ENCODE results near the gene ACSF3.
"Not testable (repeated sequence)": the region's sequence is repeated elsewhere in the genome, so short reads cannot be mapped to it uniquely, and the experiment has no call there.

ACSF3 gene

DNA sequence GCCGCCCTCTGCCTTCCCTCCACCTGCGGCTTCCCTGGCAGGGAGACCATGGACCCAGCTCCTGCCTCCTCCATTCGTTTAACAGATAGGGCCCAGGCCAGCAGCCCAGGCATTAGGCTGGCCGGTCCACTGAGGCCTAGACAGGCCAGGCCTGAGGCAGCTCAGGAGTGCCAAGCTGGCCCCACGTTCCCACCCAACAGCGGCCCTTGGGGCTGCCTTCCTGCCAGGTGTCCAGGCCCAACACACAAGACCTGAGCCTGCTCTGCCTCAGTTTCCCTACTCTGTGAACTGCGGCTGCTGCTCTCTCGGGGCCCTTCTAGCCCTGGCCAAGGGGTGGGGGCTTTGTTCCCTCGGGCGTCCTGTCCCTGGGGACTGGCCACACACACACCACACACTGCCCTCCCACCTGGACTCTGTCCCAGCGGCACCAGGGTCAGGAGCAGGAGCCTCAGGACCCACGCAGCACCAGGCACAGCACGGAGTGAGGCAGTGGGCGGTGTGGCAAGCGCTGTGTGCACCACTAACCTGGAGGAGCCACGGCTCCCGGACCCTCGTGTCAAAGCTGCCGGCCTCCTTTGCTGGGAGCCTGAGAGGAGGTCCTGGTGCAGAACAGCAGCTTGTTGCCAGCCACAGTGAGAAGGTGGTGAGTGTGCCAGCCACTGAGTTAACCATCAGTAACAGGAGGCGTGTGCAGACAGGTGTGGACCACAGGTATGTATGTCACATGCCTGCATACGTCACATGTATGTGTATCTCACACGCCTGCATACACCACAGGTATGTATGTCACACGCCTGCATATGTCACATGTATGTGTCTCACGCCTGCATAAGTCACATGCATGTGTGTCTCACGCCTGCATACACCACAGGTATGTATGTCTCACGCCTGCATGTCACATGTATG lies 63.3 kb downstream of the ACSF3 start:
- in situ Hi-C loops (cut with MboI; ENCODE audit: low sequenced_read_pairs), result no loop called here

DNA sequence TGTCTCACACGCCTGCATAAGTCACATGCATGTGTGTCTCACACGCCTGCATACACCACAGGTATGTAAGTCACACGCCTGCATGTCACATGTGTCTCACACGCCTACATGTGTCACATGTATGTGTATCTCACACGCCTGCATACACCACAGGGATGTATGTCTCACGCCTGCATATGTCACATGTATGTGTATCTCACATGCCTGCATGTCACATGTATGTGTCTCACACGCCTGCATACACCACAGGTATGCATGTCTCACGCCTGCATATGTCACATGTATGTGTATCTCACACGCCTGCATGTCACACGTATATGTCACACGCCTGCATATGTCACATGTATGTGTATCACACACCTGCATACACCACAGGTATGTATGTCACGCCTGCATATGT lies 64.1 kb downstream of the ACSF3 start:
- in situ Hi-C loops (cut with MboI; ENCODE audit: low sequenced_read_pairs), result no loop called here

DNA sequence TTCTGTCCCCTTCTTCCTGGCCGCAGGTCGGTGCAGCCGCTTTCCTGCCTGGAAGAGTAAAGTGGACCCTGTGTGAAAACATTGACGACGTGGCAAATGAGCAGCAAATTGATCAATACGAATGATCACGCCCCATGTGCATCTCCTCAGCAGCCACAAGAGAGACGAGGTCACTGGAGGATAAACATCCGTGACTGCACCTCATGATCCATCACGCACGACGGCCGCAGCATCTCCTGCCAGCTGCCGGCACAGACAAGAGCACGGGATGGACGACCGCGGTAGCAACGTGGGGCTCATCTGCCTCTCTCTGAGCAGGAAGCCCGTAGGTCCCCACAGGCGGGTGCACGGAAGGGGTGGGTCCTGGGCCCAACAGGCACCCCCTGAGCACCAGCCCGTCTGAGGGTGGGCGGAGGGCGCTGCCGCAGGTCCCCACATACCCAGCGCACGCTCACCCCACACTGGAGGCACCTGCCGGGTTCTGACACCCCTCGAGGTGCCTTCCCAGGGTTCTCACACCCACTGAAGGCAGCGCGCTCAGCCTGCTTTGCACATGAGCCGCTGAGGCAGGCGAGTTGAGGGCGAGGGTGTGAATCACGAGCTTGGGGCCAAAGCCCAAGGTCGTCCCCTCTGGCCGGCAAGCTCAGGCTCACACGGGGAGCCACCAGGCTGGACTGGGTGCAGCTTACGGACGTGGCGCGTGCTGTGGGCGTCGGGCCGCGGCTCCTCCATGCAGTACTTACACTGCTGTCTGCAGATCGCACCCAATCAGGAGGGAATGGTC lies 65.6 kb downstream of the ACSF3 start:
- in situ Hi-C loops (cut with MboI; ENCODE audit: low sequenced_read_pairs), result no loop called here

DNA sequence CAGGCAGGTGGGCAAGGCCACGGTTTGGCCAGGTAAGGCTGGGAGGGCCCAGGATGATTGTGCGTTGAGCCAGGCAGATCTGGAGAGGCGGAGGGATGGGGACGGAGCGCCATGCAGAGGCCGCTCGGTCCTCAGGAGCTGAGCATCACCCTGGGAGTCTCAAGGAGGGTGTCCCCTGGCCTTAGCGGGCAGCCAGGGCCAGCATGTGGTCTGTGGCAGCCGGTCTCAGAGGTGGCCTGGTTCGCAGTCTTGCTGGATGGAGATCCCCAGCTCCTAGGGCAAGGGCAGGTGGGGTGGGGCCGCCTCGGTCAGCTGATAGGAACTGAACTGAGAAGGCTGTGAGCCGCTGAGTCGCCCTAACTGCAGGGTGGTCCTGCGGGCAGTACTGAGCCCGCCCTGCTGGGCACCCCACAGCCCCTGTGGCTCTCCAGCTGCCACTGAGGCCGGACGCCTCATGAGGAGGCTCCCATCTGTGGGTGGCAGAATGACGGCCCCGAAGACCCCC lies 66.2 kb downstream of the ACSF3 start:
- in situ Hi-C loops (cut with MboI; ENCODE audit: low sequenced_read_pairs), result no loop called here

DNA sequence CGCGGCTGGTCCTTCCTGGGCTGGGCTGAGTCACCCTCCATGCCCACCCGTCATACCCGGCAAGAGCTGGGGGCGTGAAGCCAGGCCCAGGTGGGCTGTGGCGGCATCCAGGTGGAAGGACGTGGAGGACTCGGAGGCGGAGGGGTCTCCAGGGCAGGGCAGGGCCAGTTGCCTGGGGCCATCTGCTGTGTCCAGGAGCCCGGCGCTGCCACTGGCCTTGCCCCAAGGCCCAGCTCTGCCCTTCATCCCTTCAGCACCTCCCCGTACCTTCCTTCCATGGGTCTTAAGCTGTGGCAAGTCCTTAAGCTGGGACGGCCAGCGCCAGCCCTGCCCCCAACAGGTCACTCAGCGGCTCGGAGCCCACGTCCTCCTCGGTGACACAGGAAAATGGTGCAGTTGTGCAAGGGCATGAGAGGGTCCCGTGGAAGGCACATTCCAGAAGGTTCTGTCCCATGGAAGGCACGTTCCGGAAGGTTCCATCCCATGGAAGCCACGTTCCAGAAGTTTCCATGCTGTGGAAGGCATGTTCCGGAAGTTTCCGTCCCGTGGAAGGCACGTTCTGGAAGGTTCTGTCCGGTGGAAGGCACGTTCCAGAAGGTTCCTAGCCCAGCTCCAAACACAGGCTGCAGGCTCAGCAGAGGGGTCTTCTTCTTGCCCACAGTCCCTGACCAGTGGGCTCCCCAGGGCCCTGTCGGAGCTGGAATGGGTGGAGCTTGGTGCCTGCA lies 67.5 kb downstream of the ACSF3 start:
- in situ Hi-C loops (cut with MboI; ENCODE audit: low sequenced_read_pairs), result no loop called here

DNA sequence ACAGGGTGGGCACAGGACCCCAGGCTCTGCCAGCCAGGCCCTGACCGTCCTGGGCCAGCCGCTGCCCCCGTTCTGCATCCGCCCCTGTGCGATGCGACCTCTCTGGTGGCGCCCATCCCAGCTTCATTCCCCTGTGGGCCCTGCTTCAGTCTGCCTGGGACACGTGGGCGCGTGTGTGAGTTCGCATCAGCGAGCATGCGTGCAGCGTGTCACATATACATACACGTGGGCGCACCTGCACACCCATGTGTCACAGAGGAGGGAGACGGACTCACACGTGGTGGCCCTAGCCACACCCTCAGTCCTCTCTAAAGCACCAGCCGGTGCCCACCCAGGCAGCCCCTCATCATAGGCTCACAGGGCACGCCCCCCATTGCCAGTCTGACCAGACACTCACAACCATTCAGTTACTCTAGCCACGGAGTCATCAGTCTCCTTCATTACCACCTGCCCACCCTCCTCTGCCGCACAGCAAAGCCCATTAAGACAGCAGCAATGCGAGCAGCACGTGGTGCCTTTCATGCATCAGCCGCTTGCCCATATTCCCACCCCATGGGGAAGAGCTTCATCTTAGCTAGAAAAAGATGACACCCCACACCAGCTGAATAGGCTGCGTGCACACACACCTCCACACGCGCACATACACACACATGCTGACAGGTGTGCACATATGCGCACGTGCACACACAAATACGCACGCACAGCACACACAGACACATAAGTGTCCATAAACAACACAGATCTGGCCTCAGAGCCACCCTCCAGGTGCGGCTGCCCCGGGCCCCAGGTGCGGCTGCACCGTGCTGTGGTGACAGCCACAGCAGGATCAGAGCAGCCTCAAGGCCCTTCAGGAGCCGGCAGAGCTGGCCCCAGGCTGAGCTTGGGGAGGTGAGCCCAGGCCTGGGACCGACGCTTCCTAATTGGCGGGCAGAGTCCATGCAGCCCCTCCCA lies 68.4 kb downstream of the ACSF3 start:
- in situ Hi-C loops (cut with MboI; ENCODE audit: low sequenced_read_pairs), result no loop called here

DNA sequence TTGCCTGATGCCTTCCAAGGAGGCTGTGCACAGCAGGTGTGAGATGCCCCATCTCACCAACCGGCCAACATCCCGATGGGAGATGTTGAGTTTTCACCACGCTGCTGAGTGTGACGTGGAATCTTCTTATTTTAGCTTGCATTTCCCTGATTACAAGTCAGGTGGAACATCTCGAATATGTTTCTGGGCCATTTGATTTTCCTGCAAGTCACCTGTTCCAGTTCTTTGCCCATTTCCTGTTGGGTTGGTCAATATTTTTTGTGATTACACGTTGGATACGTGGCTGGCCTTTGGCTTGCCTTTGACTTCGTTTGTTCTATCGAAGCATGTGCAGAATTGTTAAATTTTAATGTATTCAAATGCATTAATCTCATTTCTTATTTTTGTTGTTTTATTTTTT lies 69.6 kb downstream of the ACSF3 start:
- in situ Hi-C loops (cut with MboI; ENCODE audit: low sequenced_read_pairs), result no loop called here

DNA sequence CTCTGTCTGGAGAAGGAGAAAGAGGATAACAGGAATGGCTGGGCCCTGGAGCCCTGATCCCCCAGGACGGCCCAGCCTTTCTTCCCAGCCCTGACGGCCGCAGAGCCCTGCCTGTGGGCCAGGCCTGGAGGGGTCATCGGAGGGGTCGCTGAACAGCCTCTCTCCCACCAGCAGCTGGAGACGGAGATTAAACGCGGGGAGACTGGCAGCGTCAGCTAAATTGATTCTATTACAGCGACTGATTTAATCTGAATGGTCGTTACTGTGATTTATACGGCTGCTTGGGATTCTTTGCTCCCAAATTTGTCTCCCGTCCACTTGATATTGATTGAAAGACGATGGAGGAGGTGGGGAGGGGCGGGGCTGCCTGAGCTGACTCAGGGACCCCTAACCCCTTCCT lies 70.8 kb downstream of the ACSF3 start:
- in situ Hi-C loops (cut with MboI; ENCODE audit: low sequenced_read_pairs), result no loop called here

DNA sequence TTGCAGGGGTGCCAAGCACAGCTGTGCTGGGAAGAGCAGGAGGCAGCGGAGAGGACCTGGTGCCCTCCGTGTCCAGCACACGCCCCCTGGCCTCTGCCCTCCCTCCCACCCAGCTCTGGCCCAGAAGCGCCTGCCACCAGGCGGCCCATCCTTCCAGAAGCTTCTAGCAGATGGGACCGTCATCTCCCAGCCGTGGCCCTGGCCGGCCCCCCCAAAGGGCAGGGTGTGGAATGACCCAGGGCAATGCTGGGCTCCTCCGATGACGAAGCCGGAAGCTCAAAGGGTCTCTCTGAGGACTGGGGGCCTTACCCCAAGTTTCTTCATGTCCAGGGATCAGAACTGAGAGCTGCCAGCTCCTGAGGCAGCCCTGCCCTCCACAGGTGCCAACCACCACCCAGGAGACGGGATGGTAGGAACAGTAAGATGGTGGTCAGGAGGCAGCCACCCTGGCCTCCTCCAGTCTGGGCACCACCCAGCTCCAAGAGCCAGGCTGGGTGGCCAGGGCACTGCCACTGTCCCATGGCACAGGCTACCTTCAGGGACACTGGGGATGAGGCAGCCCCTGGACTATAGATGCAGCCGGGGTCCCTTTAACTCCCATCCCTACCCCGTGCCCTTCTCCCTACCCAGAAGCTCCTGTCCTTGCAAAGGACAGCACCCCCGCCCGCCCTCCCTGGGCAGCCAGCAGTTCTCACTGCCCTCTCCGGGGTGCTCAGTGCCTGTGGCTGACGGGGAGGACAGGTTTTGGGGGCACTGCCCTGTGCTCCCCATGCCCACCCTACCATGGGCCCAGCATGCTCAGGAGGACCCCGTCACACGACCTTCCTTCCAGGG lies 71.4 kb downstream of the ACSF3 start:
- in situ Hi-C loops (cut with MboI; ENCODE audit: low sequenced_read_pairs), result no loop called here

DNA sequence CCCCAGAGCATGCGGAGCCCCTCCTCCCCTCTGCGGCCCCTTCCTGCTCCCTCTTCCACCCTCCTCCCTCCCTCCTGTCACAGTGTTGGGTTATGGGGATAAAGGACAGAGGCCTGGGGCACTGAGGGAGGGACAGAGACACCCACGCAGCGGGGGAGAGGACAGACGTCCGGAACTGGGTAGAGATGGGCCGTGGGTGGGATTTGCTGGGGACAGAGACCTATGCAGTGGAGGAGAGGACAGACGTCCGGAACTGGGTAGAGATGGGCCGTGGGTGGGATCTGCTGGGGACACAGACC lies 72.0 kb downstream of the ACSF3 start:
- in situ Hi-C loops (cut with MboI; ENCODE audit: low sequenced_read_pairs), result not testable (repeated sequence)

DNA sequence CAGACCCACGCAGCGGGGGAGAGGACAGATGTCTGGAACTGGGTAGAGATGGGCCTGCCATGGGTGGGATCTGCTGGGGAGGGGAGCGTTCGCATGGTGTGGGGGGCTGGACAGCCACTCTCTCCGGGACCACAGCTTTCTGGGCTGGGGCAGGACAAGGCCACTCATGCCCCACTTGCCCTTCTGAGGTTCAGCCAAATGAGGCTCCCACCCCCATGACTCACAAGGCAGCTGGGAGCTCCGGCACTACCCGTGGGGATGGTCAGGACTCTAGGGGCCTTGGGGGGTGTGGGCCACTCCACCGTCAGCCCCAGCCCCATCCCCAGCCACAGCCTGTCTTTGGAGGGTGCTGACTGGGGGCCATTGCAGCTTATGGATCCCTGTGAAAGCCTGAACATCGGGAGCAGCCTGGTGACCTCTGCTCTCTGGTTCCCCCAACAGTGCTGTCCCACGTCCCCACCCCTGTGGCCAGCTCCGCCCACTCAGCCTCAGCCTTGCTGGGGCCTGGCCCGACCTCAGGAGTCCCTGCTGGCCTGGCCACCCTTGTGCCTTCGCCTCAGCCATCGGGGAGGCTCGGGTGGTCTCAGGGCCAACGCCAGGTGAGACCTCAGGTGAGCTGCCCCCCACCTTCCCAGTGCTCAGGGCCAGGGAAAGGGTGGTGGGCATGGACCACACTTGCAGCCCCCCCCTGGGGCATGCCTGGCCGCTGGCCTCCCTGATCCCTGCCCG lies 73.2 kb downstream of the ACSF3 start:
- in situ Hi-C loops (cut with MboI; ENCODE audit: low sequenced_read_pairs), result no loop called here

DNA sequence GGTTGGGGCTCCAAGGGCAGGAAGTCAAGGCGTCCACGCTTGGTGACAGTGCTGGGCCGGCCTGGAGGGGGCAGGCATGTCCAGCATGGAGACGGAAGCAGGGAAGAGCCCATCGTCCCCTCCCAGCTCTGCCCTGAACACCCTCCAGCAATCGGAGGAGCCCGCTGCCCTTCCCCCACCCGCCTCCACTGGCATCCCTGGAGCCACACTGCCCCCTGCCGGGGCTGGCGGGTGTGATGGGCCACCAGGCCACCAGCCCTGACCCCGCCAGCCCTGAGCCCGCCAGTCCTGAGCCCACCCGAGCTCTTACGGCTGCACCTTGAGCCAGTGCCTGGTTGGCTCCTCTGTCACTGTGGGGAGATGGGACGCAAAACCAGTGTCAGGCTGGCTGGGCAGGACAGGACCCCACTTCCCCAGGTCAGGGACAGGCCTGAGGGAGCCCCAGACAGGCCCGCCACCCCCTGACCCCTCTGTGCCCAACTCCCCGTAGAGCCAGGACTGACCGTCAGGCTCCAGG lies 73.8 kb downstream of the ACSF3 start:
- in situ Hi-C loops (cut with MboI; ENCODE audit: low sequenced_read_pairs), result no loop called here

DNA sequence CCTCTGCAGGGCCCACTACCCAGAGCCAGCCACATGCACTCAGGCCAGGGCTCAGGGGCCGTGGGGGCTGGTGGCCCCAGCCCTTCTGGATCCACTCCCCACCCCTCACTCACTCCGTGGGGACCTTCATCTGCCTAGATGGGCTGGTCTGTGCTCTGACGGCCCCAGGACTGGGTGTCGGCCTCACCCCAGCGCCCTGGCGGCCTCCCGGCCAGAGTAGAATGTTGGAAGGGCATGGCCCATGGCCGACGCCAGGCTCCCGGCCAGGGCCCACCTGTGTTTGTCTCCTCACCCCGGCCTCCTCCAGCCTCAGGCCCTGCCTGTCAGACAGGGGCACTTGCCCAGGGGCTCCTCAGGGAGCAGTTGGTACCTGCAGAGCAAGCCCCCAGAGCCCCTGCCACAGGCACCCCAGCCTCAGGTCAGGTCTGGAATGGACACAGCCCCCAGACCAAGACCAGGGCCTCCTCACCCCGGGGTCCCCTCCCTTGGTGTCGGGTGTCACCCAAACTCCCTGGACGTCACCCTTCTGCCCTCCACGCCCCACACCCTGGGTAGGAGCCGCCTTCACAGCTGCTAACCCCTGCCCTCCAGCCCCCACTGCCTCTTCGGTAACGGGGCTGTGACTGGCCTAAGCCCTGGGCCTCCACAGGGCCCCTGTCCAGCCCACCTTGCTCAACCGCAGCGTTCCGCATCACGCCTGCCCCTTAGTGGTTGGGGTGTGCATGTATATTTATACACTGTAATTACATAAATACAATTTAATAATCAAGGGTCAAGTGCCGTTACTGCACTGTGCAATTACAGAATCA lies 74.9 kb downstream of the ACSF3 start:
- in situ Hi-C loops (cut with MboI; ENCODE audit: low sequenced_read_pairs), result no loop called here

DNA sequence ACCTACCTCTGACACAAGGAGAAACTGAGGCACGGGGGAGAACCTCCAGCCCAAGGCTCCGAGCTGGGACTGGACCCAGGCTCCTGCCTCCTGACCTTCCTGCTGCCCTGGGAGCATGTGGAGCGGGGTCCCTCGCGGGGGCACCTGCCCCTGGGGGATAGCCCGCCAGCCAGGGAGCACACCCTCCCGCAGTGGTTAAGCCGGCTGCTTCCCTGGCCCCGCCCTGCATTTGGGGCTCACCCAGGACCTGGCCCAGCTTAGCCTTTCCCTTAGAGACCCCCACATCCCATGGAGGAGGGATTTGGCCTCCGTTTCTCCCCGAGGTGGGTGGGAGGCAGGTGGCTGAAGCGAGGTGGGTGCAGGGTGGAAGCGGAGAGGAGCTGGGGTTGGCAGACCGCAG lies 76.1 kb downstream of the ACSF3 start:
- in situ Hi-C loops (cut with MboI; ENCODE audit: low sequenced_read_pairs), result no loop called here

DNA sequence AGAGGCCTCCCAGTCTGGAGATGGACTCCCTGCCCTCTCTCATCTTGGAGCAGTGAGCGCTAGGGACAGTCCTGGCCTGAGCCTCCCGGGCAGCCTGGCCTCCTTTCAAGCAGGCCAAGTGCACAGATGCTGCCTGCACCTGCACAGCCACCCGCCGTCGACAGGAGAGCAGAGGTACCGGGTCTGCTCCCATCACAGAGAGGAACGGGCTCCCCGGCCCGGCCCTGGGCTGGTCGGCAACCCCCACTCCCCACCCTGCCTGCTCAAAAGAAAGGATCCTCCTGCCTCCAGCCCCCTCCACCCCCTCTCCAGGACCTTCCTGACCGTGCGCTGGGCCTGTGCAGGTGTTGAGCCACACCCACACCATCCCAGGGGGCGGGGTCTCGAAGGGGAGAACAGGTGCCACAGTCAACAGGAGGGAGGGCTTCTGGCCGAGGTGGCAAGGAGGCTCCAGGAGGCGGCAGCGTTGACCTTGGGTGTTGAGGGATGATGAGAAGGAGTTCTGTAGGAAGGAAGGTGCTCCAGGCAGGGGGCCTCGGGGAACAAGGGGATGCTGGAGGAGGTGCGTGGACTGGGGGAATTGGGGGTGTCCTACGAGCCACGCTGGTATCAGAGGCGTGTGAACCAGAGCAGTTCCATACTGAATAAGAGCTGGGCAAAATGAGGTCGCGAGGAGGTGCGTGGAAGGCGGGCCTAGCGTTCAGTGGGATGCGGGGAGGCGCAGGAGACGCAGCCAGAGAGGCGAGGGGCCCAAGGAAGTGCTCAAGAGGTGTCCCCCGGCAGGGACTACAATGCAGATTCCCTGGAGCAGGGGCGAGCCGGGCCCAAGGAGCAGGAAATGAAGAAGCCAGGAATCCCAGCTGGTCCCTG lies 76.9 kb downstream of the ACSF3 start:
- in situ Hi-C loops (cut with MboI; ENCODE audit: low sequenced_read_pairs), result no loop called here

DNA sequence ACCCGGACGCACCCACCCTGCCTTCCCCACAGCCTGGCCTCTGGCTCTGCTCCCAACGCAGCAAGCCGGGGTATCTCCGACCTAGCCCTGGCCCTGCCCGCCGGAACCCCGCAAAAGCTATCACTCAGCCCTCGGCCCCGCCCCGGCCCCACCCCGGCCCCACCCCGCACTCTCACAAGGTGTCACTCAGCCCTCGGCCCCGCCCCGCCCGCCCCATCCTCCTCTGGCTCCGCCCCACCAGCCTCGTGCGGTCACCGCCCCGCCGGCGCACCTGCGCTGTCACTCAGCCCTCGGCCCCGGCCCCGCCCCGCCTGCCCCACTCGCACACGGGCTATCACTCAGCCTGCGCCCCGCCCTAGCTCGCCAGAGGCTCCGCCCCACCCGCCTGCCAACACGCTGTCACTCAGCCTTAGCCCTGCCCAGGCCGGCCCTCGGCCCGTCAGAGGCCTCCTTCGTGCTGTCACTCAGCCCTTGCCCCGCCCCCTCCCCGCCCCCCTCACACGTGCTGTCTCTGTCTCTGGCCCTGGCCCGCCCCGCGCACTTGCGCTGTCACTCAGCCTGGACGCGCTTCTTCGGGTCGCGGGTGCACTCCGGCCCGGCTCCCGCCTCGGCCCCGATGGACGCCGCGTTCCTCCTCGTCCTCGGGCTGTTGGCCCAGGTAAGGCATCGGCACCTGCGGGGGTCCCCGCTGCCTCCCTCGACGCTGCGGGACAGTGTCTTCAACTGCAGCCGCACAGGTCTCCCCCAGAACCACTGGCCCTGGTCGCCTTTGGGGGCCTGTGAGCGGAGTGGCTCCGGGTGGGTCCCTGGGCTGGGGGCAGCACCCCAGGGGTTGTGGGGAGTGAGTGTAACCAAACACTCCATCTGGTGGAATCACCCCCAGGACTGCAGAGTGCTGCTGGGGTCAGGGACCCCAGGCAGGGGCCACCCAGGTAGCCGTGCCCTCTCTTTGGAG lies 77.8 kb downstream of the ACSF3 start, which contains the start of gene CDH15:
Gene CDH15 (plus strand): TSS at position 533 of the 955 bp plus-strand sequence. CDS start 84 bp downstream, at position 617.
- in situ Hi-C loops (cut with MboI; ENCODE audit: low sequenced_read_pairs), result no loop called here
